ENCODE results near the gene TRABD. TPM values are rescaled to one million over a fixed set of nuclear protein-coding genes. Genes with fewer than 3 reads are reported as not detected.

The TRABD gene
- total RNA-seq, 1 experiment from 2014 or later = 57.3 TPM

GRCh38 chr22:50246242-50247175 is 60.8 kb downstream of the TRABD start:
- H3K4me1 Mint-ChIP-seq (ENCODE audit: low read depth, unreplicated experiment) = peaks cover 7% of the 10 kb centered on the region
- peak; percentile 35 for DNase-seq
- no peak for TF ChIP-seq CTCF (IDR thresholded peaks at IDR 0.05; ENCODE audit: unreplicated experiment)
- no TSS peak for BruUV-seq (replicated peaks)
- intact Hi-C loops (cut with micrococcal nuclease; ENCODE audit: unreplicated experiment) = no loop called here
- H3K4me3 Mint-ChIP-seq (ENCODE audit: low read depth, unreplicated experiment) = peak overlapping the region; percentile 78
- peaks cover 80% of the 10 kb centered on the region for H3K36me3 Mint-ChIP-seq (ENCODE audit: insufficient read depth, unreplicated experiment)
- no peaks in the 10 kb centered on the region for H3K9me3 Mint-ChIP-seq (ENCODE audit: low read depth, unreplicated experiment)
- no peaks in the 10 kb centered on the region for H3K27me3 Mint-ChIP-seq (ENCODE audit: unreplicated experiment)
- no peak overlapping the region for H3K27ac Mint-ChIP-seq (ENCODE audit: unreplicated experiment)
- CTCF ChIA-PET = no interaction called here

- H3K4me3 Mint-ChIP-seq (ENCODE audit: low read depth, unreplicated experiment) = peak overlapping the region; percentile 9
- no peak for TF ChIP-seq CTCF (IDR thresholded peaks at IDR 0.05; ENCODE audit: unreplicated experiment)
- no TSS peak for BruUV-seq (replicated peaks)
- no peaks in the 10 kb centered on the region for H3K27me3 Mint-ChIP-seq (ENCODE audit: unreplicated experiment)
- H3K9me3 Mint-ChIP-seq (ENCODE audit: low read depth, unreplicated experiment) = no peaks in the 10 kb centered on the region
- CTCF ChIA-PET = no interaction called here
- peaks cover 83% of the 10 kb centered on the region for H3K36me3 Mint-ChIP-seq (ENCODE audit: insufficient read depth, unreplicated experiment)
- intact Hi-C loops (cut with micrococcal nuclease; ENCODE audit: unreplicated experiment) = no loop called here
- H3K4me1 Mint-ChIP-seq (ENCODE audit: low read depth, unreplicated experiment) = no peaks in the 10 kb centered on the region
- no peak overlapping the region for H3K27ac Mint-ChIP-seq (ENCODE audit: unreplicated experiment)
- no peak for DNase-seq
Measured at GRCh38 chr22:50247748-50248147, 62.0 kb downstream of the TRABD start.

GRCh38 chr22:50248196-50249081 is 62.7 kb downstream of the TRABD start:
- Mint-ChIP-seq H3K4me3 (ENCODE audit: low read depth, unreplicated experiment) (peak overlapping the region; percentile 9), H3K27me3 (ENCODE audit: unreplicated experiment) (no peaks in the 10 kb centered on the region), H3K9me3 (ENCODE audit: low read depth, unreplicated experiment) (no peaks in the 10 kb centered on the region), H3K27ac (ENCODE audit: unreplicated experiment) (no peak overlapping the region), H3K36me3 (ENCODE audit: insufficient read depth, unreplicated experiment) (peaks cover 76% of the 10 kb centered on the region), H3K4me1 (ENCODE audit: low read depth, unreplicated experiment) (no peaks in the 10 kb centered on the region)
- TF ChIP-seq CTCF (IDR thresholded peaks at IDR 0.05; ENCODE audit: unreplicated experiment) = no peak
- no TSS peak for BruUV-seq (replicated peaks)
- CTCF ChIA-PET = no interaction called here
- intact Hi-C loops (cut with micrococcal nuclease; ENCODE audit: unreplicated experiment) = no loop called here
- DNase-seq = no peak

Other genes with a start within 250 kb of the TRABD start
- gene PIM3, start 225.1 kb upstream of the TRABD start, total RNA-seq (2022) = 86.3 and 97.3 TPM in 2 replicates
- gene IL17REL, start 173.1 kb upstream of the TRABD start, total RNA-seq (2022) = not detected in 2 replicates
- not detected in 2 replicates for gene TTLL8, start 127.6 kb upstream of the TRABD start, total RNA-seq (2022)
- gene MLC1, start 100.5 kb upstream of the TRABD start, total RNA-seq (2022) = not detected in 2 replicates
- gene MOV10L1, start 95.9 kb upstream of the TRABD start, total RNA-seq (2022) = not detected in 2 replicates
- 1.6 and 2.0 TPM in 2 replicates for gene PANX2, start 15.2 kb upstream of the TRABD start, total RNA-seq (2022)
- 28.6 and 29.5 TPM in 2 replicates for gene SELENOO, start 15.1 kb downstream of the TRABD start, total RNA-seq (2022)
- 49.7 and 54.7 TPM in 2 replicates for gene TUBGCP6, start 59.1 kb downstream of the TRABD start, total RNA-seq (2022)
- 52.9 and 69.2 TPM in 2 replicates for gene HDAC10, start 65.4 kb downstream of the TRABD start, total RNA-seq (2022)
- gene MAPK12, start 75.8 kb downstream of the TRABD start, total RNA-seq (2022) = 21.1 and 27.5 TPM in 2 replicates
- gene MAPK11, start 84.5 kb downstream of the TRABD start, total RNA-seq (2022) = 14.3 and 23.7 TPM in 2 replicates
- gene PLXNB2, start 121.7 kb downstream of the TRABD start, total RNA-seq (2022) = 298 and 337 TPM in 2 replicates
- gene DENND6B, start 141.1 kb downstream of the TRABD start, total RNA-seq (2022) = 13.2 and 19.0 TPM in 2 replicates
- gene PPP6R2, start 157.4 kb downstream of the TRABD start, total RNA-seq (2022) = 47.1 and 50.0 TPM in 2 replicates

Data from Calu3 (cell line).